OCI-LY1 (cell line): ENCODE results near the gene ADAMTS12.

ENCODE experiments used
- H2AFZ ChIP-seq: fragments of 200-600 bp; sonication (generic), shearing (Covaris generic); 2 replicates; pipeline ENCODE4 v1.6.0; 2014; ENCODE audit warnings: antibody characterized with exemption, mild to moderate bottlenecking, low read length
- H3F3A ChIP-seq: fragments of 200-600 bp; sonication (generic), shearing (Covaris generic); 2 replicates; pipeline ENCODE4 v1.6.0; 2014; ENCODE audit warnings: mild to moderate bottlenecking, antibody characterized with exemption, low read length, moderate library complexity; ENCODE audit not compliant: insufficient read depth
- H3K27ac ChIP-seq: fragments of 200-600 bp; sonication (generic); 2 replicates; pipeline ENCODE4 v1.5.1; 2014; ENCODE audit warnings: low read length, mixed run types, mild to moderate bottlenecking, low read depth; ENCODE audit not compliant: poor library complexity, severe bottlenecking
- H3K27me3 ChIP-seq: fragments of 200-600 bp; sonication (generic); 2 replicates; pipeline ENCODE4 v1.6.0; 2014; ENCODE audit warnings: antibody characterized with exemption, mild to moderate bottlenecking, low read length, moderate library complexity; ENCODE audit not compliant: insufficient read depth
- H3K36me3 ChIP-seq: fragments of 200-600 bp; sonication (generic); 2 replicates; pipeline ENCODE4 v1.6.1; 2014; ENCODE audit warnings: mild to moderate bottlenecking, antibody characterized with exemption, low read length, moderate library complexity, mixed read lengths; ENCODE audit not compliant: insufficient read depth
- H3K4me1 ChIP-seq: fragments of 200-600 bp; sonication (generic); 2 replicates; pipeline ENCODE4 v1.5.1; 2014; ENCODE audit warnings: mild to moderate bottlenecking, low read length, moderate library complexity; ENCODE audit not compliant: insufficient read depth, severe bottlenecking
- H3K4me2 ChIP-seq: fragments of 200-600 bp; sonication (generic), shearing (Covaris generic); 2 replicates; pipeline ENCODE4 v1.6.1; 2014; ENCODE audit warnings: low read length
- H3K4me3 ChIP-seq: fragments of 200-600 bp; sonication (generic); 2 replicates; pipeline ENCODE4 v1.5.1; 2014; ENCODE audit warnings: low read length, low read depth, mild to moderate bottlenecking, mixed read lengths; ENCODE audit not compliant: poor library complexity, severe bottlenecking
- H3K79me2 ChIP-seq: fragments of 200-600 bp; shearing (Covaris generic); 2 replicates; pipeline ENCODE4 v1.6.1; 2016; ENCODE audit warnings: mixed run types, low read length, mixed read lengths; ENCODE audit not compliant: insufficient read depth
- H3K9ac ChIP-seq: fragments of 200-600 bp; sonication (generic), shearing (Covaris generic); 2 replicates; pipeline ENCODE4 v1.6.1; 2014; ENCODE audit warnings: mild to moderate bottlenecking, low read length, mixed read lengths
- H3K9me2 ChIP-seq: fragments of 200-600 bp; sonication (generic), shearing (Covaris generic); 2 replicates; pipeline ENCODE4 v1.6.1; 2014; ENCODE audit warnings: low read depth, mild to moderate bottlenecking, low read length, mixed read lengths
- H3K9me3 ChIP-seq: fragments of 200-600 bp; shearing (Covaris generic); 2 replicates; pipeline ENCODE4 v1.6.1; 2014; ENCODE audit warnings: low read length, mixed read lengths
- H4K20me1 ChIP-seq: fragments of 200-600 bp; sonication (generic), shearing (Covaris generic); 2 replicates; pipeline ENCODE4 v1.6.0; 2016; ENCODE audit warnings: mild to moderate bottlenecking, low read length; ENCODE audit not compliant: insufficient read depth
- EZH2 ChIP-seq: fragments of 200-600 bp; sonication (generic), shearing (Covaris generic); IDR thresholded peaks from 2 replicates; pipeline ENCODE4 v1.8.0; 2017; ENCODE audit warnings: borderline replicate concordance, mixed run types, mild to moderate bottlenecking, antibody characterized with exemption, low read length, moderate library complexity, mixed read lengths
- TF ChIP-seq, protein P1 (sequence below): fragments of 200-600 bp; sonication (generic), shearing (Covaris generic); IDR thresholded peaks from 2 replicates; pipeline ENCODE4 v1.5.1; 2017; ENCODE audit warnings: mild to moderate bottlenecking, antibody characterized with exemption, low read length, moderate library complexity, mixed read lengths

Gene ADAMTS12

DNA sequence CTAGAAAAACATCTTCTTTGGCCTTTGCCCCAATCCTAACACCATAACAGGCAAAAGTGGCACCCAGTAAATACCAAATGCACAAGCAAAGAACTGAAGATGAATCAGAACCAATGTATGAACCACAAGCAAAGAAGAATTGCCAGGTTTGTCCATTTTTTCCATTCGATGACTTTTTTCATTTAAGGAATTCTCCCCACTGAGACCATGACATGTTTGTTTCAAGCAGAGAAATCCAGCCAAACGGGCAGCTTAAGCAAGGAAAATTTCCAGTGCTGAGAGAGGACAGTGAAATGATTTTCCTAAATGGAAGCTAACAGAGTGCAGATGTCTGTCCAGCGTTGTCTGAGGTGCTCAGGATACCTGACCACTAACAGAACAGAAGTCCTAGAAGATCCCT lies 203.7 kb downstream of the ADAMTS12 start:
- Histone ChIP-seq H3K9me3 (no peaks in the 10 kb centered on the region), H3K79me2 (no peaks in the 10 kb centered on the region), H3K27ac (no peak overlapping the region), H3K4me1 (no peaks in the 10 kb centered on the region), H3F3A (no peaks in the 10 kb centered on the region), H3K4me3 (no peak overlapping the region), H3K4me2 (no peak overlapping the region), H3K9me2 (no peaks in the 10 kb centered on the region), H2AFZ (no peak overlapping the region), H4K20me1 (no peaks in the 10 kb centered on the region), H3K9ac (no peak overlapping the region), H3K36me3 (no peaks in the 10 kb centered on the region), H3K27me3 (no peaks in the 10 kb centered on the region)
- TF ChIP-seq, protein P1, sequence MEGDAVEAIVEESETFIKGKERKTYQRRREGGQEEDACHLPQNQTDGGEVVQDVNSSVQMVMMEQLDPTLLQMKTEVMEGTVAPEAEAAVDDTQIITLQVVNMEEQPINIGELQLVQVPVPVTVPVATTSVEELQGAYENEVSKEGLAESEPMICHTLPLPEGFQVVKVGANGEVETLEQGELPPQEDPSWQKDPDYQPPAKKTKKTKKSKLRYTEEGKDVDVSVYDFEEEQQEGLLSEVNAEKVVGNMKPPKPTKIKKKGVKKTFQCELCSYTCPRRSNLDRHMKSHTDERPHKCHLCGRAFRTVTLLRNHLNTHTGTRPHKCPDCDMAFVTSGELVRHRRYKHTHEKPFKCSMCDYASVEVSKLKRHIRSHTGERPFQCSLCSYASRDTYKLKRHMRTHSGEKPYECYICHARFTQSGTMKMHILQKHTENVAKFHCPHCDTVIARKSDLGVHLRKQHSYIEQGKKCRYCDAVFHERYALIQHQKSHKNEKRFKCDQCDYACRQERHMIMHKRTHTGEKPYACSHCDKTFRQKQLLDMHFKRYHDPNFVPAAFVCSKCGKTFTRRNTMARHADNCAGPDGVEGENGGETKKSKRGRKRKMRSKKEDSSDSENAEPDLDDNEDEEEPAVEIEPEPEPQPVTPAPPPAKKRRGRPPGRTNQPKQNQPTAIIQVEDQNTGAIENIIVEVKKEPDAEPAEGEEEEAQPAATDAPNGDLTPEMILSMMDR, result no peak
- no peak for TF ChIP-seq EZH2

DNA sequence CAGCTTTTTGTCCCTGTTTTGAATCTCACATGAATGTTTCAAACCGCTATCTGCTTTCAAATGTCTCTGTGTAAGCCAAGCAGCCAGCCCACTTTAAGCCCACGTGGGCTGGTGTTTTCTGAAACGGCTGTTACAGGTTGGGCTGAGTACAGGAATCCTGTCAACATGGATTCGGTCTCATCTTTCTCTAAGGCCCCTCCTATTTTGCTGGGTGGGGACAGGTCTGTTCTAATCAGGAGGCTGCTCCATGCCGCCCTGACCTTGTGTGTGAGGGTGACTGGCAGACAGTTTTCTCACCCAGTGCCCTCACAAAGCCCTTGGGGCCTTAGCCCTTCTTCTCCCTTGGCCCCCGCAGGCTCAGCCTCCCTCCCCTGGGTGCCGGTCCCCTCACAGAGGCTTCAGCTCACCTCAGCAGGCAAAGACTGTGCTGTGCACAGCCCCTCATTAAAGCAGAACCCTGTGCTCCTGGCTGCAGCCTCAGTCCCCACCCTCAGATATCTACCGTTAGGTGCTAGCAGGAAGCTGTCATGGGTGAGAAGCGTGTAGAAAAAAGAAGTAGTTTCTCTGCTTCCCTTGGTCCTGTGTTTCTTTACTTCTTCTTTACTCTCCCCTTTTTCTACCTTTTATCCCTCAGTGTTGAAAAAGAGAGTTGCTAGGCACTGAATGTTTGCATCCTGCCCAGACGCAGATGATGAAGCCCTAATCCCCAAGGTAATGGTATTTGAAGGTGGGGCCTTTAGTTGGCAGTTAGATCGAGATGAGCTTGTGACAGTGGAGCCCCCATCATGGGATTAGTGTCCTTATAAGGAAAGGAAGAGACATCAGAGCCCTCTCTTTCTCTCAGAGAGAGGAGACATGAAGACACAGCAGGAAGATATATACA lies 205.7 kb downstream of the ADAMTS12 start:
- Histone ChIP-seq H4K20me1 (no peaks in the 10 kb centered on the region), H3K4me3 (no peak overlapping the region), H3K9me2 (no peaks in the 10 kb centered on the region), H3K4me1 (no peaks in the 10 kb centered on the region), H3K9me3 (no peaks in the 10 kb centered on the region), H3K4me2 (no peak overlapping the region), H2AFZ (no peak overlapping the region), H3K9ac (no peak overlapping the region), H3K36me3 (no peaks in the 10 kb centered on the region), H3F3A (no peaks in the 10 kb centered on the region), H3K27ac (no peak overlapping the region), H3K79me2 (no peaks in the 10 kb centered on the region), H3K27me3 (no peaks in the 10 kb centered on the region)
- TF ChIP-seq EZH2, result no peak
- TF ChIP-seq, protein P1, result no peak

GRCh38 chr5:33684496-33685159 lies 207.2 kb downstream of the ADAMTS12 start:
- H3K27me3 ChIP-seq, result no peaks in the 10 kb centered on the region
- H3K36me3 ChIP-seq, result no peaks in the 10 kb centered on the region
- no peaks in the 10 kb centered on the region for H3K9me2 ChIP-seq
- TF ChIP-seq EZH2, result no peak
- TF ChIP-seq, protein P1, result no peak
- H3K9ac ChIP-seq, result no peak overlapping the region
- H3K9me3 ChIP-seq, result no peaks in the 10 kb centered on the region
- no peak overlapping the region for H2AFZ ChIP-seq
- H3K4me3 ChIP-seq, result no peak overlapping the region
- no peaks in the 10 kb centered on the region for H3K4me1 ChIP-seq
- no peak overlapping the region for H3K27ac ChIP-seq
- H3K79me2 ChIP-seq, result no peaks in the 10 kb centered on the region
- no peaks in the 10 kb centered on the region for H4K20me1 ChIP-seq
- no peak overlapping the region for H3K4me2 ChIP-seq
- no peaks in the 10 kb centered on the region for H3F3A ChIP-seq
